DOHH2 (cell line): ENCODE measurements around the gene HLA-DPB1.

Experiments
- EZH2phosphoT487 ChIP-seq: fragments of 200-600 bp; sonication (generic); IDR thresholded peaks from 2 replicates; pipeline ENCODE4 v1.6.1; 2017; ENCODE audit warnings: borderline replicate concordance, mild to moderate bottlenecking, antibody characterized with exemption, low read length, moderate library complexity, mixed read lengths
- TF ChIP-seq, protein P1 (sequence below): fragments of 200-600 bp; sonication (generic); IDR thresholded peaks from one replicate; pipeline ENCODE4 v1.5.1; 2014; ENCODE audit warnings: antibody characterized with exemption, mild to moderate bottlenecking, low read depth, low read length; ENCODE audit not compliant: poor library complexity, severe bottlenecking

DNA sequence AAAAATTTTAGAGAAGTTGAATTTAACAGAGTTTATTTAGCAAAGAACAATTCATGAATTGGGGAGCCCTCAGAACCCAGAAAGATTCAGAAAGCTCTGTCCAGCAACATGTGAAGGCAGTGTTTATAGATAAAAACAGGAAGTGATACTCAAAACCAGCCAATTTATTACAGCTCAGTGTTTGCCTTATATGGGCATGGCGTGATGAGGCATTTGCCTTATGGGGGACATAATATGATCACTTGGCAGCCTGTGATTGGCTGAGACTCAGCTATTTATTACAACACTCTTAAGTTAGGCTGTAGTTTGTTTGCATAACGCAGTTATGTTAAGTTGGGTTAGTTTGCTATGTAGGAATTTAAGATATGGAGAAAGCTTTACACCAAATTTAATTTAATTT, 13.8 kb upstream of the HLA-DPB1 start:
- TF ChIP-seq, protein P1, sequence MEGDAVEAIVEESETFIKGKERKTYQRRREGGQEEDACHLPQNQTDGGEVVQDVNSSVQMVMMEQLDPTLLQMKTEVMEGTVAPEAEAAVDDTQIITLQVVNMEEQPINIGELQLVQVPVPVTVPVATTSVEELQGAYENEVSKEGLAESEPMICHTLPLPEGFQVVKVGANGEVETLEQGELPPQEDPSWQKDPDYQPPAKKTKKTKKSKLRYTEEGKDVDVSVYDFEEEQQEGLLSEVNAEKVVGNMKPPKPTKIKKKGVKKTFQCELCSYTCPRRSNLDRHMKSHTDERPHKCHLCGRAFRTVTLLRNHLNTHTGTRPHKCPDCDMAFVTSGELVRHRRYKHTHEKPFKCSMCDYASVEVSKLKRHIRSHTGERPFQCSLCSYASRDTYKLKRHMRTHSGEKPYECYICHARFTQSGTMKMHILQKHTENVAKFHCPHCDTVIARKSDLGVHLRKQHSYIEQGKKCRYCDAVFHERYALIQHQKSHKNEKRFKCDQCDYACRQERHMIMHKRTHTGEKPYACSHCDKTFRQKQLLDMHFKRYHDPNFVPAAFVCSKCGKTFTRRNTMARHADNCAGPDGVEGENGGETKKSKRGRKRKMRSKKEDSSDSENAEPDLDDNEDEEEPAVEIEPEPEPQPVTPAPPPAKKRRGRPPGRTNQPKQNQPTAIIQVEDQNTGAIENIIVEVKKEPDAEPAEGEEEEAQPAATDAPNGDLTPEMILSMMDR, result no peak
- TF ChIP-seq EZH2phosphoT487, result no peak
